ENCODE measurements around the gene S1PR1.

Gene S1PR1

GRCh38 chr1:101235696-101236515 lies 913 bp upstream of the S1PR1 start:
- Mint-ChIP-seq H3K9me3 (ENCODE audit: low read depth) (peaks cover 3% of the 10 kb centered on the region), H3K27me3 (no peaks in the 10 kb centered on the region), H3K4me1 (ENCODE audit: low read depth) (peaks cover 52% of the 10 kb centered on the region), H3K36me3 (peaks cover 19% of the 10 kb centered on the region), H3K4me3 (peak overlapping the region; percentile 99), H3K27ac (peak overlapping the region; percentile 99)

GRCh38 chr1:101237229-101237837 lies 514 bp downstream of the S1PR1 start:
- H3K9me3 Mint-ChIP-seq (ENCODE audit: low read depth) = no peaks in the 10 kb centered on the region
- H3K27ac Mint-ChIP-seq = peak overlapping the region; percentile 99
- H3K27me3 Mint-ChIP-seq = no peaks in the 10 kb centered on the region
- H3K36me3 Mint-ChIP-seq = peaks cover 28% of the 10 kb centered on the region
- H3K4me3 Mint-ChIP-seq = peak overlapping the region; percentile 99
- peaks cover 58% of the 10 kb centered on the region for H3K4me1 Mint-ChIP-seq (ENCODE audit: low read depth)

- Mint-ChIP-seq H3K36me3 (peaks cover 32% of the 10 kb centered on the region), H3K9me3 (ENCODE audit: low read depth) (no peaks in the 10 kb centered on the region), H3K4me3 (peak overlapping the region; percentile 99), H3K27me3 (no peaks in the 10 kb centered on the region), H3K4me1 (ENCODE audit: low read depth) (peaks cover 61% of the 10 kb centered on the region), H3K27ac (peak overlapping the region; percentile 99)
These were observed 1.3 kb downstream of the S1PR1 start for GRCh38 chr1:101238031-101238628.

- Mint-ChIP-seq H3K36me3 (peaks cover 34% of the 10 kb centered on the region), H3K27ac (peak overlapping the region; percentile 99), H3K4me1 (ENCODE audit: low read depth) (peaks cover 62% of the 10 kb centered on the region), H3K4me3 (peak overlapping the region; percentile 99), H3K27me3 (no peaks in the 10 kb centered on the region), H3K9me3 (ENCODE audit: low read depth) (no peaks in the 10 kb centered on the region)
These were observed 1.9 kb downstream of the S1PR1 start for GRCh38 chr1:101238681-101239094.

- Mint-ChIP-seq H3K27ac (peak overlapping the region; percentile 99), H3K27me3 (no peaks in the 10 kb centered on the region), H3K9me3 (ENCODE audit: low read depth) (no peaks in the 10 kb centered on the region), H3K36me3 (peaks cover 37% of the 10 kb centered on the region), H3K4me1 (ENCODE audit: low read depth) (peaks cover 64% of the 10 kb centered on the region), H3K4me3 (peak overlapping the region; percentile 99)
These were observed 2.5 kb downstream of the S1PR1 start for GRCh38 chr1:101239095-101240040.

GRCh38 chr1:101240041-101240430 lies 3.2 kb downstream of the S1PR1 start:
- Mint-ChIP-seq H3K4me3 (peak overlapping the region; percentile 99), H3K4me1 (ENCODE audit: low read depth) (peaks cover 60% of the 10 kb centered on the region), H3K9me3 (ENCODE audit: low read depth) (no peaks in the 10 kb centered on the region), H3K36me3 (peaks cover 40% of the 10 kb centered on the region), H3K27me3 (no peaks in the 10 kb centered on the region), H3K27ac (peak overlapping the region; percentile 99)

- H3K9me3 Mint-ChIP-seq (ENCODE audit: low read depth) = no peaks in the 10 kb centered on the region
- H3K4me1 Mint-ChIP-seq (ENCODE audit: low read depth) = peaks cover 68% of the 10 kb centered on the region
These were observed 4.8 kb downstream of the S1PR1 start for GRCh38 chr1:101241485-101242225.

GRCh38 chr1:101242324-101243050 lies 5.7 kb downstream of the S1PR1 start:
- Mint-ChIP-seq H3K27ac (peak overlapping the region; percentile 79), H3K9me3 (ENCODE audit: low read depth) (no peaks in the 10 kb centered on the region), H3K36me3 (peaks cover 42% of the 10 kb centered on the region), H3K27me3 (no peaks in the 10 kb centered on the region), H3K4me1 (ENCODE audit: low read depth) (peaks cover 72% of the 10 kb centered on the region), H3K4me3 (peak overlapping the region; percentile 99)

More at GRCh38 chr1:101241485-101242225, 4.8 kb downstream of the S1PR1 start:
- Mint-ChIP-seq H3K4me3 (peak overlapping the region; percentile 99), H3K36me3 (peaks cover 42% of the 10 kb centered on the region), H3K27me3 (no peaks in the 10 kb centered on the region), H3K27ac (peak overlapping the region; percentile 79)

GRCh38 chr1:101243751-101244150 lies 6.9 kb downstream of the S1PR1 start:
- Mint-ChIP-seq H3K36me3 (peaks cover 40% of the 10 kb centered on the region), H3K4me3 (peak overlapping the region; percentile 62)

GRCh38 chr1:101244842-101245241 lies 8.0 kb downstream of the S1PR1 start:
- peak overlapping the region; percentile 92 for H3K27ac Mint-ChIP-seq
- no peak overlapping the region for H3K4me3 Mint-ChIP-seq
- H3K27me3 Mint-ChIP-seq = no peaks in the 10 kb centered on the region
- H3K9me3 Mint-ChIP-seq (ENCODE audit: low read depth) = no peaks in the 10 kb centered on the region
- H3K4me1 Mint-ChIP-seq (ENCODE audit: low read depth) = peaks cover 69% of the 10 kb centered on the region
- peaks cover 30% of the 10 kb centered on the region for H3K36me3 Mint-ChIP-seq

More at GRCh38 chr1:101243751-101244150, 6.9 kb downstream of the S1PR1 start:
- no peaks in the 10 kb centered on the region for H3K9me3 Mint-ChIP-seq (ENCODE audit: low read depth)
- H3K4me1 Mint-ChIP-seq (ENCODE audit: low read depth) = peaks cover 76% of the 10 kb centered on the region
- H3K27me3 Mint-ChIP-seq = no peaks in the 10 kb centered on the region
- H3K27ac Mint-ChIP-seq = peak overlapping the region; percentile 92

- Mint-ChIP-seq H3K27ac (peak overlapping the region; percentile 64), H3K27me3 (no peaks in the 10 kb centered on the region), H3K9me3 (ENCODE audit: low read depth) (no peaks in the 10 kb centered on the region), H3K4me1 (ENCODE audit: low read depth) (peaks cover 71% of the 10 kb centered on the region), H3K36me3 (peaks cover 28% of the 10 kb centered on the region), H3K4me3 (no peak overlapping the region)
These were observed 8.6 kb downstream of the S1PR1 start for GRCh38 chr1:101245246-101245927.

GRCh38 chr1:101247404-101248287 lies 10.8 kb downstream of the S1PR1 start:
- Mint-ChIP-seq H3K27me3 (no peaks in the 10 kb centered on the region), H3K4me3 (peak overlapping the region; percentile 4), H3K4me1 (ENCODE audit: low read depth) (peaks cover 69% of the 10 kb centered on the region), H3K27ac (peak overlapping the region; percentile 81), H3K36me3 (peaks cover 11% of the 10 kb centered on the region), H3K9me3 (ENCODE audit: low read depth) (no peaks in the 10 kb centered on the region)

Data from activated naive CD8-positive, alpha-beta T cell (primary cell).